WTC11 (cell line): Measurements from ENCODE around the gene NHSL1. TPM values are rescaled to one million over a fixed set of nuclear protein-coding genes. Genes with fewer than 3 reads are reported as not detected.

ENCODE experiments used
- ATAC-seq: fragments of 200-7000 bp; cut with Tn5 transposase; 2 replicates; pipeline ENCODE4 v1.10.0; 2021; ENCODE audit warnings: mild to moderate bottlenecking, moderate library complexity
- CTCF ChIA-PET: fragments of 300-600 bp; sonication (Branson Sonifier 250); formaldehyde crosslinking; loops from one replicate; lab custom pipeline; 2021; ENCODE audit warnings: antibody characterized with exemption; lab: Charles Lee
- POLR2A ChIA-PET: fragments of 350-600 bp; sonication (Branson Sonifier 250); formaldehyde crosslinking; loops from one replicate; lab custom pipeline; 2021; ENCODE audit warnings: antibody characterized with exemption; lab: Charles Lee
- DNase-seq: peaks from one replicate; pipeline ENCODE4 v3.0.0; 2021; ENCODE audit warnings: low spot score
- H3K27ac Mint-ChIP-seq: 2 replicates; pipeline ENCODE4 v1.8.0; 2021; ENCODE audit warnings: mixed read lengths
- H3K27me3 Mint-ChIP-seq: 2 replicates; pipeline ENCODE4 v1.8.0; 2021; ENCODE audit warnings: low read depth, mild to moderate bottlenecking, moderate library complexity, mixed read lengths
- H3K36me3 Mint-ChIP-seq: 2 replicates; pipeline ENCODE4 v1.8.0; 2021; ENCODE audit warnings: mixed read lengths
- H3K4me1 Mint-ChIP-seq: 2 replicates; pipeline ENCODE4 v1.8.0; 2022; ENCODE audit warnings: mixed read lengths
- H3K4me3 Mint-ChIP-seq: 2 replicates; pipeline ENCODE4 v1.8.0; 2021; ENCODE audit warnings: mild to moderate bottlenecking, moderate library complexity, mixed read lengths
- H3K9me3 Mint-ChIP-seq: 2 replicates; pipeline ENCODE4 v1.8.0; 2021; ENCODE audit warnings: mixed read lengths
- ATF1 ChIP-seq: sonication (generic); formaldehyde crosslinking; IDR thresholded peaks from 2 replicates; pipeline ENCODE4 v1.8.1; 2023; ENCODE audit warnings: mild to moderate bottlenecking, moderate library complexity, missing genetic modification reagents
- CBFB ChIP-seq: sonication (generic); formaldehyde crosslinking; IDR thresholded peaks from 2 replicates; pipeline ENCODE4 v1.8.1; 2022; ENCODE audit warnings: mild to moderate bottlenecking, low read depth, missing genetic modification reagents
- E2F1 ChIP-seq: sonication (generic); formaldehyde crosslinking; IDR thresholded peaks from 2 replicates; pipeline ENCODE4 v1.8.0; 2022; ENCODE audit warnings: mild to moderate bottlenecking, missing genetic modification reagents
- ETV6 ChIP-seq: sonication (generic); formaldehyde crosslinking; IDR thresholded peaks from 2 replicates; pipeline ENCODE4 v1.8.1; 2022; ENCODE audit warnings: mild to moderate bottlenecking, missing genetic modification reagents
- FOXK1 ChIP-seq: sonication (generic); formaldehyde crosslinking; IDR thresholded peaks from 2 replicates; pipeline ENCODE4 v1.8.0; 2022; ENCODE audit warnings: mild to moderate bottlenecking, moderate library complexity, missing genetic modification reagents
- GABPB1 ChIP-seq: sonication (generic); formaldehyde crosslinking; IDR thresholded peaks from 2 replicates; pipeline ENCODE4 v1.8.1; 2023; ENCODE audit warnings: mild to moderate bottlenecking, missing genetic modification reagents
- JAZF1 ChIP-seq: fragments of 250-450 bp; sonication (Bioruptor Pico); IDR thresholded peaks from 2 replicates; pipeline ENCODE4 v1.9.0; 2021; ENCODE audit warnings: moderate library complexity, mild to moderate bottlenecking, inconsistent platforms
- JUN ChIP-seq: sonication (generic); formaldehyde crosslinking; IDR thresholded peaks from 2 replicates; pipeline ENCODE4 v1.8.0; 2023; ENCODE audit warnings: mild to moderate bottlenecking, missing genetic modification reagents
- MLX ChIP-seq: sonication (generic); formaldehyde crosslinking; IDR thresholded peaks from 2 replicates; pipeline ENCODE4 v1.8.1; 2023; ENCODE audit warnings: mild to moderate bottlenecking, missing genetic modification reagents, moderate library complexity
- NFATC4 ChIP-seq: fragments of 250-450 bp; sonication (Bioruptor Pico); IDR thresholded peaks from 2 replicates; pipeline ENCODE4 v1.9.0; 2021; ENCODE audit warnings: mild to moderate bottlenecking
- NFE2L1 ChIP-seq: sonication (generic); formaldehyde crosslinking; IDR thresholded peaks from 2 replicates; pipeline ENCODE4 v1.8.1; 2023; ENCODE audit warnings: missing genetic modification reagents
- RELA ChIP-seq: sonication (generic); formaldehyde crosslinking; IDR thresholded peaks from 2 replicates; pipeline ENCODE4 v1.8.1; 2022; ENCODE audit warnings: missing genetic modification reagents, mild to moderate bottlenecking, borderline replicate concordance
- SMAD3 ChIP-seq: sonication (generic); formaldehyde crosslinking; IDR thresholded peaks from 2 replicates; pipeline ENCODE4 v1.8.0; 2022; ENCODE audit warnings: missing genetic modification reagents, mild to moderate bottlenecking, borderline replicate concordance
- SOX15 ChIP-seq: fragments of 250-450 bp; sonication (Bioruptor Pico); IDR thresholded peaks from 2 replicates; pipeline ENCODE4 v1.9.0; 2021; ENCODE audit warnings: mild to moderate bottlenecking
- SP1 ChIP-seq: sonication (generic); formaldehyde crosslinking; conservative IDR thresholded peaks from 2 replicates; pipeline ENCODE4 v1.8.1; 2022; ENCODE audit warnings: missing genetic modification reagents
- TP53 ChIP-seq: sonication (generic); formaldehyde crosslinking; IDR thresholded peaks from 2 replicates; pipeline ENCODE4 v1.8.1; 2023; ENCODE audit warnings: mild to moderate bottlenecking, missing genetic modification reagents
- USF2 ChIP-seq: sonication (generic); formaldehyde crosslinking; IDR thresholded peaks from 2 replicates; pipeline ENCODE4 v1.8.1; 2023; ENCODE audit warnings: mild to moderate bottlenecking, missing genetic modification reagents, moderate library complexity
- ZNF121 ChIP-seq: sonication (generic); formaldehyde crosslinking; IDR thresholded peaks from 2 replicates; pipeline ENCODE4 v1.8.0; 2023; ENCODE audit warnings: missing genetic modification reagents
- ZNF232 ChIP-seq: sonication (generic); formaldehyde crosslinking; IDR thresholded peaks from 2 replicates; pipeline ENCODE4 v1.8.0; 2022; ENCODE audit warnings: mild to moderate bottlenecking, missing genetic modification reagents
- ZNF263 ChIP-seq: sonication (generic); formaldehyde crosslinking; IDR thresholded peaks from 2 replicates; pipeline ENCODE4 v1.8.1; 2022; ENCODE audit warnings: low read depth, mild to moderate bottlenecking, moderate library complexity, missing genetic modification reagents
- ZNF425 ChIP-seq: fragments of 250-450 bp; sonication (Bioruptor Pico); conservative IDR thresholded peaks from 2 replicates; pipeline ENCODE4 v1.9.0; 2021; ENCODE audit warnings: mild to moderate bottlenecking
- total RNA-seq: library from RNA; stranded (reverse); gene quantifications from 3 replicates; pipeline ENCODE4 v1.2.3, GENCODE V29; 2021

NHSL1 gene
- total RNA-seq, 1 experiment from 2014 or later: 31.1 TPM

- Mint-ChIP-seq H3K9me3 (peaks cover 7% of the 10 kb centered on the region), H3K4me3 (no peak overlapping the region), H3K36me3 (no peaks in the 10 kb centered on the region), H3K27ac (no peak overlapping the region), H3K4me1 (peaks cover 36% of the 10 kb centered on the region), H3K27me3 (no peaks in the 10 kb centered on the region)
- POLR2A ChIA-PET: no interaction called here
- TF ChIP-seq MLX (CRISPR knock-in tag) (no peak), GABPB1 (CRISPR knock-in tag) (peak; percentile 78; the same call in 1 of the 2 replicates), ATF1 (no peak), ZNF232 (CRISPR knock-in tag) (no peak)
- CTCF ChIA-PET: interaction anchor here (0.6 to 1.2 kb wide), 10 partner anchors 9 to 99 kb away, joined by 3 to 7 read pairs (median 4); no protein-coding TSS in a partner anchor
- no peak for ATAC-seq
- no peak for DNase-seq
Observed at GRCh38 chr6:138528956-138529355, 29.7 kb upstream of the NHSL1 start.

GRCh38 chr6:138528137-138528536 lies 28.8 kb upstream of the NHSL1 start:
- ChIA-PET CTCF (interaction anchor here (1.3 to 3.3 kb wide), 3 partner anchors 11 to 124 kb away, joined by 4 to 18 read pairs (median 5); partner anchors contain the start of gene HEBP2), POLR2A (no interaction called here)
- ATAC-seq (no peak), DNase-seq (no peak)
- no peak overlapping the region for H3K4me3 Mint-ChIP-seq
- H3K4me1 Mint-ChIP-seq: peaks cover 42% of the 10 kb centered on the region
- H3K36me3 Mint-ChIP-seq: no peaks in the 10 kb centered on the region
- TF ChIP-seq ETV6 (CRISPR knock-in tag) (no peak), E2F1 (CRISPR knock-in tag) (no peak), FOXK1 (no peak), SOX15 (CRISPR knock-in tag) (no peak), ZNF425 (no peak), SP1 (CRISPR knock-in tag) (no peak), SMAD3 (CRISPR knock-in tag) (no peak), NFATC4 (CRISPR knock-in tag) (no peak), JUN (no peak), JAZF1 (CRISPR knock-in tag) (no peak), MLX (CRISPR knock-in tag) (no peak), USF2 (CRISPR knock-in tag) (no peak), RELA (CRISPR knock-in tag) (no peak), CBFB (no peak), ZNF263 (CRISPR knock-in tag) (no peak), NFE2L1 (CRISPR knock-in tag) (no peak), ZNF121 (CRISPR knock-in tag) (no peak), TP53 (CRISPR knock-in tag) (no peak)
- no peaks in the 10 kb centered on the region for H3K27me3 Mint-ChIP-seq
- H3K27ac Mint-ChIP-seq: 0 out of 2 replicates have a peak overlapping the region, but pooled peaks have one; percentile 36
- H3K9me3 Mint-ChIP-seq: peaks cover 7% of the 10 kb centered on the region
